Sigmoid colon (tissue), 4 donors: Measurements from ENCODE around the gene PTPN1.

Experiments
- EP300 ChIP-seq, 4 donors: sonication (generic); formaldehyde crosslinking; IDR thresholded peaks; one replicate each; pipeline ENCODE4 v1.6.1; 2017; ENCODE audit warnings: antibody characterized with exemption in 4 of 4
- POLR2A ChIP-seq, 2 donors: fragments of 450-650 bp; IDR thresholded peaks; one replicate each; pipeline ENCODE4 v1.6.1; 2016; ENCODE audit warnings: antibody characterized with exemption in 2 of 2, mild to moderate bottlenecking in 2 of 2, moderate library complexity in 2 of 2
- TF ChIP-seq, protein P1 (sequence below), 4 experiments: fragments of 450-650 bp in 3 of 4; fragments of 200-600 bp in 1 of 4; IDR thresholded peaks; one replicate each; pipeline ENCODE4 v1.5.1; 2016 to 2019; ENCODE audit warnings: antibody characterized with exemption in 4 of 4, mild to moderate bottlenecking in 3 of 4, moderate library complexity in 2 of 4

- TF ChIP-seq EP300 (IDR thresholded peaks at IDR 0.05) (no peak), POLR2A (IDR thresholded peaks at IDR 0.05) (no peak)
- TF ChIP-seq, protein P1, sequence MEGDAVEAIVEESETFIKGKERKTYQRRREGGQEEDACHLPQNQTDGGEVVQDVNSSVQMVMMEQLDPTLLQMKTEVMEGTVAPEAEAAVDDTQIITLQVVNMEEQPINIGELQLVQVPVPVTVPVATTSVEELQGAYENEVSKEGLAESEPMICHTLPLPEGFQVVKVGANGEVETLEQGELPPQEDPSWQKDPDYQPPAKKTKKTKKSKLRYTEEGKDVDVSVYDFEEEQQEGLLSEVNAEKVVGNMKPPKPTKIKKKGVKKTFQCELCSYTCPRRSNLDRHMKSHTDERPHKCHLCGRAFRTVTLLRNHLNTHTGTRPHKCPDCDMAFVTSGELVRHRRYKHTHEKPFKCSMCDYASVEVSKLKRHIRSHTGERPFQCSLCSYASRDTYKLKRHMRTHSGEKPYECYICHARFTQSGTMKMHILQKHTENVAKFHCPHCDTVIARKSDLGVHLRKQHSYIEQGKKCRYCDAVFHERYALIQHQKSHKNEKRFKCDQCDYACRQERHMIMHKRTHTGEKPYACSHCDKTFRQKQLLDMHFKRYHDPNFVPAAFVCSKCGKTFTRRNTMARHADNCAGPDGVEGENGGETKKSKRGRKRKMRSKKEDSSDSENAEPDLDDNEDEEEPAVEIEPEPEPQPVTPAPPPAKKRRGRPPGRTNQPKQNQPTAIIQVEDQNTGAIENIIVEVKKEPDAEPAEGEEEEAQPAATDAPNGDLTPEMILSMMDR (IDR thresholded peaks at IDR 0.05), result no peak
These were observed 55.2 kb downstream of the PTPN1 start for GRCh38 chr20:50565383-50565782.
